Endothelial cell of umbilical vein (primary cell): ENCODE results near the gene KRT78. TPM values are rescaled to one million over a fixed set of nuclear protein-coding genes. Genes with fewer than 3 reads are reported as not detected.

Source experiments
- BruUV-seq: library from RNA; stranded (reverse); fragments of 400-500 nt; replicated peaks from 2 replicates; lab custom pipeline; 2021; lab: Mats Ljungman, UMichigan
- CTCF ChIA-PET: fragments of 300-600, 350-600 bp; sonication (Branson Sonifier 250); formaldehyde crosslinking; loops from one replicate; lab custom pipeline; 2021; ENCODE audit warnings: antibody characterized with exemption, inconsistent platforms; lab: Charles Lee
- POLR2A ChIA-PET: fragments of 300-600, 350-600 bp; sonication (Branson Sonifier 250); formaldehyde crosslinking; loops from one replicate; lab custom pipeline; 2021; ENCODE audit warnings: antibody characterized with exemption, inconsistent platforms; lab: Charles Lee
- DNase-seq: peaks from one replicate; pipeline ENCODE4 v3.0.0-alpha.2; 2011; ENCODE audit warnings: low read depth, low spot score
- FAIRE-seq: peaks from 2 replicates; lab custom pipeline; 2011; peaks lifted over from hg19 to GRCh38; lab: Jason Lieb, UNC
- H2AFZ ChIP-seq: 2 replicates; pipeline ENCODE4 v1.6.0; 2012; ENCODE audit warnings: low read depth, low read length, control low read depth, inconsistent platforms
- H3K27ac ChIP-seq: 2 replicates; pipeline ENCODE4 v1.5.1; 2011; ENCODE audit warnings: low read depth, mild to moderate bottlenecking, control low read depth, low read length, moderate library complexity; ENCODE audit not compliant: insufficient read depth
- H3K27me3 ChIP-seq, 2 experiments: 2 replicates each; pipeline versions ENCODE4 v1.6.0 to v1.6.1; 2011; ENCODE audit warnings: low read length in 2 of 2, mixed read lengths in 1 of 2; ENCODE audit not compliant: control insufficient read depth in 2 of 2, insufficient read depth in 2 of 2
- H3K36me3 ChIP-seq, 2 experiments: 2 replicates in 1 of 2; 3 replicates in 1 of 2; pipeline ENCODE4 v1.5.1; 2011; ENCODE audit warnings: low read length in 2 of 2, mild to moderate bottlenecking in 1 of 2, moderate library complexity in 1 of 2; ENCODE audit not compliant: control insufficient read depth in 2 of 2, insufficient read depth in 2 of 2; ENCODE audit errors: extremely low read depth in 1 of 2
- H3K4me1 ChIP-seq: 3 replicates; pipeline ENCODE4 v1.5.1; 2011; ENCODE audit warnings: mild to moderate bottlenecking, low read length; ENCODE audit not compliant: control insufficient read depth, insufficient read depth; ENCODE audit errors: extremely low read depth
- H3K4me2 ChIP-seq: 2 replicates; pipeline ENCODE4 v1.6.1; 2011; ENCODE audit warnings: low read length, control low read depth, mixed read lengths; ENCODE audit not compliant: insufficient read depth
- H3K4me3 ChIP-seq, 3 experiments: fragments of 200-600 bp in 1 of 3; sonication (generic), shearing (Covaris generic) in 1 of 3; replicated peaks in 1 of 3; 2 replicates each; pipeline ENCODE4 v1.5.1; 2011 to 2016; ENCODE audit warnings: control low read depth in 3 of 3, low read length in 3 of 3, mild to moderate bottlenecking in 2 of 3, inconsistent platforms in 1 of 3, low read depth in 1 of 3, moderate library complexity in 1 of 3; ENCODE audit not compliant: insufficient read depth in 1 of 3
- H3K79me2 ChIP-seq: 2 replicates; pipeline ENCODE4 v1.6.0; 2012; ENCODE audit warnings: low read length, inconsistent platforms; ENCODE audit not compliant: control insufficient read depth, insufficient read depth
- H3K9ac ChIP-seq: replicated peaks from 2 replicates; pipeline ENCODE3; 2011; ENCODE audit warnings: low read length, control low read depth; ENCODE audit not compliant: insufficient read depth; ENCODE audit errors: extremely low read depth
- H3K9me1 ChIP-seq: replicated peaks from 3 replicates; pipeline ENCODE4 v1.6.0; 2011; ENCODE audit warnings: mild to moderate bottlenecking, low read length; ENCODE audit not compliant: control insufficient read depth, insufficient read depth; ENCODE audit errors: extremely low read depth
- H3K9me3 ChIP-seq: replicated peaks from 2 replicates; pipeline ENCODE4 v1.5.1; 2012; ENCODE audit warnings: low read length, inconsistent platforms; ENCODE audit not compliant: control insufficient read depth, insufficient read depth
- H4K20me1 ChIP-seq: replicated peaks from 2 replicates; pipeline ENCODE3; 2011; ENCODE audit warnings: mild to moderate bottlenecking, low read length; ENCODE audit not compliant: control insufficient read depth, insufficient read depth; ENCODE audit errors: extremely low read depth
- EZH2 ChIP-seq: IDR thresholded peaks from 2 replicates; pipeline ENCODE4 v1.6.1; 2012; ENCODE audit warnings: borderline replicate concordance, low read depth, mild to moderate bottlenecking, moderate library complexity, low read length, inconsistent platforms; ENCODE audit not compliant: severe bottlenecking
- FOS ChIP-seq: IDR thresholded peaks from 2 replicates; pipeline ENCODE4 v1.6.1; 2011; ENCODE audit warnings: mild to moderate bottlenecking, low read length, moderate library complexity, borderline replicate concordance; ENCODE audit not compliant: insufficient read depth
- GATA2 ChIP-seq: IDR thresholded peaks from 2 replicates; pipeline ENCODE4 v1.7.0; 2011; ENCODE audit warnings: low read depth, mild to moderate bottlenecking, moderate library complexity, mixed read lengths, low read length; ENCODE audit not compliant: insufficient read length, insufficient read depth
- JUN ChIP-seq: IDR thresholded peaks from 2 replicates; pipeline ENCODE4 v1.6.1; 2011; ENCODE audit warnings: borderline replicate concordance, low read depth; ENCODE audit not compliant: insufficient read length, insufficient read depth
- MYC ChIP-seq: IDR thresholded peaks from one replicate; pipeline ENCODE4 v1.6.1; 2011; ENCODE audit warnings: mild to moderate bottlenecking, low read depth, low read length
- POLR2A ChIP-seq: IDR thresholded peaks from 2 replicates; pipeline ENCODE4 v1.6.1; 2012; ENCODE audit warnings: low read depth, mild to moderate bottlenecking, control low read depth, low read length
- POLR2AphosphoS5 ChIP-seq: IDR thresholded peaks from 2 replicates; pipeline ENCODE4 v1.6.1; 2012; ENCODE audit warnings: low read depth, mild to moderate bottlenecking, control low read depth, low read length, moderate library complexity; ENCODE audit not compliant: insufficient read depth
- dilution Hi-C: fragments of 300-500 bp; cut with MboI; formaldehyde crosslinking; loops from one replicate; pipeline ENCODE4 v1.15.0; 2019; ENCODE audit warnings: low sequenced_read_pairs; ENCODE audit not compliant: extremely low pct_ligation_motif_present
- intact Hi-C: fragments of 100-400 bp; cut with micrococcal nuclease; formaldehyde crosslinking; loops from one replicate; pipeline ENCODE4 v1.10.0; 2022
- polyA plus RNA-seq, 4 experiments: library from polyadenylated mRNA; depleted of rRNA in 3 of 4; stranded (reverse) in 3 of 4; unstranded in 1 of 4; fragments of >200 nt; gene quantifications; 2 replicates each; pipeline versions ENCODE4 v1.2.1 to v1.2.3, GENCODE V29; 2011 to 2012; ENCODE audit warnings: missing spikeins in 1 of 4
- total RNA-seq: library from RNA; stranded (reverse); gene quantifications from 2 replicates; pipeline ENCODE4 v1.2.3, GENCODE V29; 2021
- TF ChIP-seq, protein P1 (sequence below): IDR thresholded peaks from 2 replicates; pipeline ENCODE4 v1.6.1; 2011; ENCODE audit not compliant: insufficient read depth, insufficient read length
- TF ChIP-seq, protein P2 (sequence below), 2 donors: IDR thresholded peaks; 1 replicate in 1 of 2; 2 replicates in 1 of 2; pipeline ENCODE4 v1.5.1; 2011; ENCODE audit warnings: low read length in 2 of 2, mild to moderate bottlenecking in 2 of 2, moderate library complexity in 2 of 2, control low read depth in 1 of 2, inconsistent platforms in 1 of 2, low read depth in 1 of 2; ENCODE audit not compliant: insufficient read depth in 1 of 2; ENCODE audit errors: extremely low read depth in 1 of 2

KRT78 gene
- total and polyA plus RNA-seq, 2 donors (not counting 3 experiments of a cell fraction or from before 2014, with no cell fraction given) = not detected

DNA sequence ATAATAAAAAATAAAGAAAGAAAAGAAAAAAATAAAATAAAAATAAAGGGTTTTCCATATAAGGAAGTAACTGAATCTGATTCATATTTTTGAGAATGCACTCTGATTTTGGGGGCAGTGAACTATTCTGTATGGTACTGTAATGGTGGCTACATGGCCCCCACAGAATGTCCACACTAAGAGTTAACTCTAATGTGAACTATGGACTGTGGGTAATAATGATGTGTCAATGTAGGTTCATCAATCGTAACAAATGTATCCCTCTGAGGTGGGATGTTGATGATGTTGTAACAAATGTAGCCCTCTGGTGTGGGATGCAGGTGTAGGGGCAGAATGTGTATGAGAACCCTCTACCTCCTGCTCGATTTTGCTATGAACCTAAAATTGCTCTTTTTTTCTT, 42.2 kb upstream of the KRT78 start:
- POLR2A ChIA-PET = no interaction called here
- CTCF ChIA-PET = interaction anchor here (0.6 kb wide), 1 partner anchor 1016 kb away, joined by 3 read pairs; no protein-coding TSS in a partner anchor
- DNase-seq (no peak), FAIRE-seq (no peak)
- Histone ChIP-seq H3K36me3 (no peaks in the 10 kb centered on the region), H3K4me1 (no peaks in the 10 kb centered on the region), H4K20me1 (no peaks in the 10 kb centered on the region), H3K79me2 (no peaks in the 10 kb centered on the region), H3K4me2 (no peak overlapping the region), H2AFZ (no peak overlapping the region), H3K27ac (no peak overlapping the region), H3K27me3 (no peaks in the 10 kb centered on the region), H3K9ac (no peak overlapping the region), H3K9me1 (no peaks in the 10 kb centered on the region), H3K9me3 (no peaks in the 10 kb centered on the region), H3K4me3 (no peak overlapping the region)
- TF ChIP-seq GATA2 (no peak), POLR2A (no peak), MYC (no peak), FOS (no peak), POLR2AphosphoS5 (no peak)
- TF ChIP-seq, protein P1, sequence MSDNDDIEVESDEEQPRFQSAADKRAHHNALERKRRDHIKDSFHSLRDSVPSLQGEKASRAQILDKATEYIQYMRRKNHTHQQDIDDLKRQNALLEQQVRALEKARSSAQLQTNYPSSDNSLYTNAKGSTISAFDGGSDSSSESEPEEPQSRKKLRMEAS = no peak
- intact Hi-C loops = no loop called here
- BruUV-seq = no TSS peak
- dilution Hi-C loops = loop anchor here (25.0 kb wide), 1 partner anchor 96 kb away; no protein-coding TSS in a partner anchor

DNA sequence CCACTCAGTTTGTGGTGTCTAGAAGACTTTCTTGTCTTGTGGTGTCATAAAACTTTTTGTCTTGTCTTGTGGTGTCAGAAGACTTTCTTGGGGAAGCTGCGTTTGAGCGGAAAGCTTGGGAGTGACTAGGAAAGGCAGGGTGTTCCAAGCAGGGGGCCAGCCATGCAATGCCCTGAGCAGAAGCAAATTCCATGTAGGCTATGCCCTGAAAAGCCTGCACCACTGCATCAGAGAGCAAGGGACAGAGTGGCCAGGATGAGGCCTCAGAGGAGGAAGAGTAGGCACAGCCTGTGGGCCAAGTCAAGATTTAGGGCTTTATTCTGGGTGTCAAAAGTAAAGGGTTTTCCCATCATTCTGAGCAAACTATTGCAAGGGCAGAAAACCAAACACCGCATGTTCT, 41.6 kb upstream of the KRT78 start:
- no TSS peak for BruUV-seq
- POLR2A ChIA-PET = no interaction called here
- intact Hi-C loops = no loop called here

More for the DNA sequence above, 41.6 kb upstream of the KRT78 start:
- CTCF ChIA-PET = interaction anchor here (2.4 to 12.2 kb wide), 2 partner anchors 10 to 92 kb away, joined by 6 to 921 read pairs; no protein-coding TSS in a partner anchor
- no peaks in the 10 kb centered on the region for H3K79me2 ChIP-seq
- H4K20me1 ChIP-seq = no peaks in the 10 kb centered on the region
- no peaks in the 10 kb centered on the region for H3K36me3 ChIP-seq
- no peaks in the 10 kb centered on the region for H3K27me3 ChIP-seq
- FAIRE-seq (no peak), DNase-seq (no peak)
- H3K9ac ChIP-seq = no peak overlapping the region
- no peak overlapping the region for H3K27ac ChIP-seq
- no peak overlapping the region for H2AFZ ChIP-seq
- H3K9me3 ChIP-seq = no peaks in the 10 kb centered on the region
- H3K9me1 ChIP-seq = no peaks in the 10 kb centered on the region
- dilution Hi-C loops = loop anchor here (25.0 kb wide), 1 partner anchor 97 kb away; no protein-coding TSS in a partner anchor
- no peak overlapping the region for H3K4me3 ChIP-seq
- TF ChIP-seq FOS = no peak
- no peak for TF ChIP-seq GATA2
- no peak for TF ChIP-seq JUN
- TF ChIP-seq, protein P2, sequence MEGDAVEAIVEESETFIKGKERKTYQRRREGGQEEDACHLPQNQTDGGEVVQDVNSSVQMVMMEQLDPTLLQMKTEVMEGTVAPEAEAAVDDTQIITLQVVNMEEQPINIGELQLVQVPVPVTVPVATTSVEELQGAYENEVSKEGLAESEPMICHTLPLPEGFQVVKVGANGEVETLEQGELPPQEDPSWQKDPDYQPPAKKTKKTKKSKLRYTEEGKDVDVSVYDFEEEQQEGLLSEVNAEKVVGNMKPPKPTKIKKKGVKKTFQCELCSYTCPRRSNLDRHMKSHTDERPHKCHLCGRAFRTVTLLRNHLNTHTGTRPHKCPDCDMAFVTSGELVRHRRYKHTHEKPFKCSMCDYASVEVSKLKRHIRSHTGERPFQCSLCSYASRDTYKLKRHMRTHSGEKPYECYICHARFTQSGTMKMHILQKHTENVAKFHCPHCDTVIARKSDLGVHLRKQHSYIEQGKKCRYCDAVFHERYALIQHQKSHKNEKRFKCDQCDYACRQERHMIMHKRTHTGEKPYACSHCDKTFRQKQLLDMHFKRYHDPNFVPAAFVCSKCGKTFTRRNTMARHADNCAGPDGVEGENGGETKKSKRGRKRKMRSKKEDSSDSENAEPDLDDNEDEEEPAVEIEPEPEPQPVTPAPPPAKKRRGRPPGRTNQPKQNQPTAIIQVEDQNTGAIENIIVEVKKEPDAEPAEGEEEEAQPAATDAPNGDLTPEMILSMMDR (IDR thresholded peaks at IDR 0.05; ENCODE audit: extremely low read depth in 1 of 2, insufficient read depth in 1 of 2, low read depth in 1 of 2, low read length in 2 of 2) = no peak
- TF ChIP-seq POLR2A = no peak
- TF ChIP-seq POLR2AphosphoS5 = no peak
- no peak for TF ChIP-seq EZH2
- TF ChIP-seq, protein P1 = no peak
- TF ChIP-seq MYC = no peak
- no peaks in the 10 kb centered on the region for H3K4me1 ChIP-seq
- H3K4me2 ChIP-seq = no peak overlapping the region
